ENCODE measurements around the gene BSCL2. TPM values are rescaled to one million over a fixed set of nuclear protein-coding genes. Genes with fewer than 3 reads are reported as not detected.

The BSCL2 gene
- total RNA-seq, 1 experiment from 2014 or later = 82.1 TPM

- ATAC-seq (0 out of 2 replicates have a peak, but pooled peaks have one; percentile 8), DNase-seq (ENCODE audit: low read depth, low spot score) (no peak)
- H3K27me3 ChIP-seq (ENCODE audit: control insufficient read depth, insufficient read depth, low read length) = no peaks in the 10 kb centered on the region
- intact Hi-C loops (cut with micrococcal nuclease; ENCODE audit: unreplicated experiment) (no loop called here), in situ Hi-C loops (cut with HindIII; ENCODE audit: low pct_unique_long_range_greater_than_20kb, low sequenced_read_pairs) (no loop called here)
- H3K27ac ChIP-seq (ENCODE audit: low read length) = no peak overlapping the region
- no peaks in the 10 kb centered on the region for H3K36me3 ChIP-seq (ENCODE audit: control insufficient read depth, insufficient read depth, low read length)
- CTCF ChIA-PET = no interaction called here
- H3K4me1 ChIP-seq (ENCODE audit: control insufficient read depth, insufficient read depth, low read length) = no peaks in the 10 kb centered on the region
- H3K4me3 ChIP-seq (ENCODE audit: low read depth in 2 of 2, low read length in 2 of 2) = no peak overlapping the region
- no TSS peak for BruUV-seq (replicated peaks)
- POLR2A ChIA-PET = interaction anchor here (0.5 kb wide), 1 partner anchor 207 kb away, joined by 3 read pairs; no protein-coding TSS in a partner anchor
- no peak for TF ChIP-seq SIN3A (IDR thresholded peaks at IDR 0.05; ENCODE audit: borderline replicate concordance, insufficient read depth, low read depth, low read length)
- TF ChIP-seq CTCF (IDR thresholded peaks at IDR 0.05) = no peak
- TF ChIP-seq POLR2AphosphoS5 (IDR thresholded peaks at IDR 0.05; ENCODE audit: low read depth, low read length) = no peak
- TF ChIP-seq TCF7L2 (IDR thresholded peaks at IDR 0.05; ENCODE audit: low read depth, low read length) = no peak
- TF ChIP-seq REST (IDR thresholded peaks at IDR 0.05; ENCODE audit: insufficient read depth in 1 of 2, low read depth in 2 of 2, low read length in 1 of 2) = no peak
- no peaks in the 10 kb centered on the region for H3K9me3 ChIP-seq (ENCODE audit: control insufficient read depth, insufficient read depth, low read depth, low read length)
Measured at GRCh38 chr11:62687508-62688396, 19.5 kb downstream of the BSCL2 start.

GRCh38 chr11:62682518-62682917, 24.7 kb downstream of the BSCL2 start:
- in situ Hi-C loops (cut with HindIII; ENCODE audit: low pct_unique_long_range_greater_than_20kb, low sequenced_read_pairs) (no loop called here), intact Hi-C loops (cut with micrococcal nuclease; ENCODE audit: unreplicated experiment) (no loop called here)
- ChIA-PET POLR2A (no interaction called here), CTCF (no interaction called here)
- TF ChIP-seq TCF7L2 (IDR thresholded peaks at IDR 0.05; ENCODE audit: low read depth, low read length) (no peak), SIN3A (IDR thresholded peaks at IDR 0.05; ENCODE audit: borderline replicate concordance, insufficient read depth, low read depth, low read length) (no peak), REST (IDR thresholded peaks at IDR 0.05; ENCODE audit: insufficient read depth in 1 of 2, low read depth in 2 of 2, low read length in 1 of 2) (no peak), POLR2AphosphoS5 (IDR thresholded peaks at IDR 0.05; ENCODE audit: low read depth, low read length) (no peak), CTCF (IDR thresholded peaks at IDR 0.05) (no peak)
- Histone ChIP-seq H3K9me3 (ENCODE audit: control insufficient read depth, insufficient read depth, low read depth, low read length) (no peaks in the 10 kb centered on the region), H3K4me3 (ENCODE audit: low read depth in 2 of 2, low read length in 2 of 2) (no peak overlapping the region), H3K27me3 (ENCODE audit: control insufficient read depth, insufficient read depth, low read length) (no peaks in the 10 kb centered on the region), H3K36me3 (ENCODE audit: control insufficient read depth, insufficient read depth, low read length) (no peaks in the 10 kb centered on the region; the same call in 1 of the 2 replicates), H3K4me1 (ENCODE audit: control insufficient read depth, insufficient read depth, low read length) (peaks cover 8% of the 10 kb centered on the region), H3K27ac (ENCODE audit: low read length) (no peak overlapping the region)
- no TSS peak for BruUV-seq (replicated peaks)
- no peak for ATAC-seq
- DNase-seq (ENCODE audit: low read depth, low spot score) = no peak

Measured in Panc1 (cell line).